Measurements from ENCODE around the gene FCN2.

DNA sequence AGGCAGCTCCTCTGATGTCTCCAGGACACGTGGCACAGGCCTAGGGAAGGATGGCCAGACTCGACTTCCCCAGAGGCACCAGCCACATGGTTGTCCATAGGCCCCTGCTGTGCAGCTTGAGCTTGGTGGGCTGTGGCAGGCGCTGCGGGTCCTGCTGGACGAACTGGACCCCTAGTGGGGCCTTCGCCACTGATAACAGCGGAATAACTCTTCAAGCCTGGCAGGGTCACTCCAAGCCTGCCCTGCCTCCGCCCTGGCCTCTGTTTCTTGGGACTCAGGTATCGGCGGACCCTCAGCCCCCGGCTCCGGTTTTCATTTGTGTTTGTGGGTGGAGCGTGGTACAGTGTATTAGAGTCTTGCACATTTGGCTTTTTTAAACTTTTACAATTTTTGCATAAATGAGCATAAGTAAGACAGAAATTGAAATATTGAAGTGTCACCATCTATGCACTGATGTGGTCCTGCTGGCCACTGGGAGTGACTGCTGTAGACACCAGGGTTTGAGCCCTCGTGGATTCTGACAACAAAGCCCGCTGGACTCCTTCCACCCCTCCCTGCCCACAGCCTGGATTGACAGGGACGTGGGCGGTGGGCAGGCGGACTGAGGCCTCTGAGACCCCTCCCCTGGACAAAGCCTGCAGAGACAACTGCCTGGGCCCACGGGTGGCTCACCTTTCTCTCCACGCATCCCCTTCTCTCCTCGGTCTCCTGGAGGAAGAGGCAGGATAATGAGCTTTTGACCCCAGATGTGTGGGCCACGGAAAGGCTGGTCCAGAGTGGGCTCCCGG is 33.3 kb downstream of the FCN2 start:
- TF ChIP-seq POLR2A (IDR thresholded peaks at IDR 0.05; ENCODE audit: low read depth, low read length) (no peak), MXI1 (IDR thresholded peaks at IDR 0.05; ENCODE audit: borderline replicate concordance, low read depth, low read length) (no peak), CEBPB (IDR thresholded peaks at IDR 0.05; ENCODE audit: low read depth, low read length) (no peak), CHD1 (IDR thresholded peaks at IDR 0.05; ENCODE audit: low read depth, low read length) (no peak), RAD21 (IDR thresholded peaks at IDR 0.05; ENCODE audit: low read length) (no peak), RFX5 (IDR thresholded peaks at IDR 0.05; ENCODE audit: low read depth, low read length) (no peak), SMC3 (IDR thresholded peaks at IDR 0.05; ENCODE audit: low read depth, low read length) (no peak), MAZ (IDR thresholded peaks at IDR 0.05; ENCODE audit: borderline replicate concordance, low read depth, low read length) (no peak), RCOR1 (IDR thresholded peaks at IDR 0.05; ENCODE audit: insufficient replicate concordance, low read length) (no peak), FOS (IDR thresholded peaks at IDR 0.05; ENCODE audit: low read depth, low read length) (no peak), BHLHE40 (IDR thresholded peaks at IDR 0.05; ENCODE audit: low read depth, low read length) (no peak)
- TF ChIP-seq, protein P1, sequence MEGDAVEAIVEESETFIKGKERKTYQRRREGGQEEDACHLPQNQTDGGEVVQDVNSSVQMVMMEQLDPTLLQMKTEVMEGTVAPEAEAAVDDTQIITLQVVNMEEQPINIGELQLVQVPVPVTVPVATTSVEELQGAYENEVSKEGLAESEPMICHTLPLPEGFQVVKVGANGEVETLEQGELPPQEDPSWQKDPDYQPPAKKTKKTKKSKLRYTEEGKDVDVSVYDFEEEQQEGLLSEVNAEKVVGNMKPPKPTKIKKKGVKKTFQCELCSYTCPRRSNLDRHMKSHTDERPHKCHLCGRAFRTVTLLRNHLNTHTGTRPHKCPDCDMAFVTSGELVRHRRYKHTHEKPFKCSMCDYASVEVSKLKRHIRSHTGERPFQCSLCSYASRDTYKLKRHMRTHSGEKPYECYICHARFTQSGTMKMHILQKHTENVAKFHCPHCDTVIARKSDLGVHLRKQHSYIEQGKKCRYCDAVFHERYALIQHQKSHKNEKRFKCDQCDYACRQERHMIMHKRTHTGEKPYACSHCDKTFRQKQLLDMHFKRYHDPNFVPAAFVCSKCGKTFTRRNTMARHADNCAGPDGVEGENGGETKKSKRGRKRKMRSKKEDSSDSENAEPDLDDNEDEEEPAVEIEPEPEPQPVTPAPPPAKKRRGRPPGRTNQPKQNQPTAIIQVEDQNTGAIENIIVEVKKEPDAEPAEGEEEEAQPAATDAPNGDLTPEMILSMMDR (conservative IDR thresholded peaks at IDR 0.05; ENCODE audit: low read depth, low read length), result no peak
- TF ChIP-seq, protein P2, sequence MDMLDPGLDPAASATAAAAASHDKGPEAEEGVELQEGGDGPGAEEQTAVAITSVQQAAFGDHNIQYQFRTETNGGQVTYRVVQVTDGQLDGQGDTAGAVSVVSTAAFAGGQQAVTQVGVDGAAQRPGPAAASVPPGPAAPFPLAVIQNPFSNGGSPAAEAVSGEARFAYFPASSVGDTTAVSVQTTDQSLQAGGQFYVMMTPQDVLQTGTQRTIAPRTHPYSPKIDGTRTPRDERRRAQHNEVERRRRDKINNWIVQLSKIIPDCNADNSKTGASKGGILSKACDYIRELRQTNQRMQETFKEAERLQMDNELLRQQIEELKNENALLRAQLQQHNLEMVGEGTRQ (IDR thresholded peaks at IDR 0.05; ENCODE audit: low read depth, low read length), result no peak
- TF ChIP-seq, protein P3, sequence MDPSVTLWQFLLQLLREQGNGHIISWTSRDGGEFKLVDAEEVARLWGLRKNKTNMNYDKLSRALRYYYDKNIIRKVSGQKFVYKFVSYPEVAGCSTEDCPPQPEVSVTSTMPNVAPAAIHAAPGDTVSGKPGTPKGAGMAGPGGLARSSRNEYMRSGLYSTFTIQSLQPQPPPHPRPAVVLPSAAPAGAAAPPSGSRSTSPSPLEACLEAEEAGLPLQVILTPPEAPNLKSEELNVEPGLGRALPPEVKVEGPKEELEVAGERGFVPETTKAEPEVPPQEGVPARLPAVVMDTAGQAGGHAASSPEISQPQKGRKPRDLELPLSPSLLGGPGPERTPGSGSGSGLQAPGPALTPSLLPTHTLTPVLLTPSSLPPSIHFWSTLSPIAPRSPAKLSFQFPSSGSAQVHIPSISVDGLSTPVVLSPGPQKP (IDR thresholded peaks at IDR 0.05; ENCODE audit: borderline replicate concordance, low read depth, low read length), result no peak

All from IMR-90 (cell line).